HG03060 (cell line): ENCODE results near the gene GJB5.

ENCODE experiments used
- ATAC-seq: cut with Tn5 transposase; IDR thresholded peaks from one replicate; pipeline ENCODE4 v1.9.1; 2021; ENCODE audit warnings: low read depth, moderate number of reproducible peaks; ENCODE audit not compliant: unreplicated experiment

GJB5 gene

GRCh38 chr1:34792868-34793727 is 38.3 kb downstream of the GJB5 start, which contains the start of gene GJA4:
Gene GJA4, plus strand, starts transcription at chr1:34792999. Its CDS starts 1,215 bp downstream, at chr1:34794214.
- ATAC-seq = no peak

DNA sequence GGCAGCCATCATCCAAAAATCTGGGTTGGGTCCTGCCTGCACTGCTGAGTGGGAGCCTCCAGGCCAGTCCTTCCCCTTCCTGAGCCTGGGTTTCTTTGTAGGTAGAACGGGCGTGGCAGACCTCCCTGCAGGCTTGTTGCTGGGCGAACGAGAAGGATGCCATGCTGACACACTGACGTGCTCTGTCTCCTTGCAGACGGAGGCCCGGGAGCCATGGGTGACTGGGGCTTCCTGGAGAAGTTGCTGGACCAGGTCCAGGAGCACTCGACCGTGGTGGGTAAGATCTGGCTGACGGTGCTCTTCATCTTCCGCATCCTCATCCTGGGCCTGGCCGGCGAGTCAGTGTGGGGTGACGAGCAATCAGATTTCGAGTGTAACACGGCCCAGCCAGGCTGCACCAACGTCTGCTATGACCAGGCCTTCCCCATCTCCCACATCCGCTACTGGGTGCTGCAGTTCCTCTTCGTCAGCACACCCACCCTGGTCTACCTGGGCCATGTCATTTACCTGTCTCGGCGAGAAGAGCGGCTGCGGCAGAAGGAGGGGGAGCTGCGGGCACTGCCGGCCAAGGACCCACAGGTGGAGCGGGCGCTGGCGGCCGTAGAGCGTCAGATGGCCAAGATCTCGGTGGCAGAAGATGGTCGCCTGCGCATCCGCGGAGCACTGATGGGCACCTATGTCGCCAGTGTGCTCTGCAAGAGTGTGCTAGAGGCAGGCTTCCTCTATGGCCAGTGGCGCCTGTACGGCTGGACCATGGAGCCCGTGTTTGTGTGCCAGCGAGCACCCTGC is 39.3 kb downstream of the GJB5 start:
- no peak for ATAC-seq

- no peak for ATAC-seq
These were observed 39.9 kb downstream of the GJB5 start for GRCh38 chr1:34794790-34795180.

DNA sequence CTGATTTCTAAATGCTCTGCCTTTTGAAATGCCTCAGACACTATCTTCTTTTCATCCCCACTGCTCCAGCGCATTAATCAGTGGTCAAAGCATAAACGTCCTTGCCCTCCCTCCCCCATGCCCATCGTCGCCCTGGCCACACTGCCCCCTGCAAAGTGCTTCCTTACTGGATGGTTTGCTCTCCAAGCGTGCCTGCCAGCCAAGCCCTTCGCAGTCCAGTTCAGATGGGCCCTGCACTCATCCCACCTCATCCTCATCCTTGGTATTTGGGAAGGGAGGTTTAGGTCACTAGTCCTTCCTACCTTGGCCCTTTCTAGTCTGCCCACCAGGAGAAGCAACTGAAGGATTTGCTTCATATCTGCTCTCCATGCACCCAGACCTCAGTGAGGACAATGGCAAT is 41.1 kb downstream of the GJB5 start:
- ATAC-seq = no peak

GRCh38 chr1:34796990-34797389 is 42.1 kb downstream of the GJB5 start:
- no peak for ATAC-seq

- no peak for ATAC-seq
These were observed 45.4 kb downstream of the GJB5 start for GRCh38 chr1:34800214-34800613.

DNA sequence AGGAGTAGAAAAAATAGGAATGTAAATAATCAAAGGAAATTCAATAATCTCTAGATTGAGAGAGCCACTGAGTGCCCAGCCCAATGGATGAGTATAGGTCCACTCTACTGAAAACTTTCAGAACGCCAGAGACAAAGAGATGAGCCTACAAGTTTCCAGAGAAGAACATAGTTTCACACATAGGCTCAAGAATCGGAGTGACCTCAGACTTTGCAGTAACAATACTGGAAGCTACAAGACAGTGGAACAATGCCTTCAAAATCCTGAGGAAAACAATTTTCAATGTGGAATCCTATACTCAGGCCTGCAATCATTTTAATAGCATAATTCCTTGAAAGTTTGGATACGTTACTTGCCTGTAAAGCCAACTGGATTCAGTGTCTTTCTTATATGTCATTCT is 48.9 kb downstream of the GJB5 start:
- ATAC-seq = no peak

GRCh38 chr1:34806396-34806795 is 51.5 kb downstream of the GJB5 start:
- no peak for ATAC-seq
